Subcutaneous adipose tissue (tissue), 4 donors: ENCODE data around the gene GNB1. TPM values are rescaled to one million over a fixed set of nuclear protein-coding genes. Genes with fewer than 3 reads are reported as not detected.

Experiments
- CTCF ChIP-seq: fragments of 450-650 bp; IDR thresholded peaks from one replicate; pipeline ENCODE4 v1.5.1; 2016; ENCODE audit warnings: low read depth, mild to moderate bottlenecking, control low read depth, antibody characterized with exemption, moderate library complexity
- total RNA-seq, 4 donors: library from RNA; depleted of rRNA; stranded (reverse); fragments of >200 nt; gene quantifications; one replicate each; pipeline ENCODE4 v1.1.0, GENCODE V29; 2016

The GNB1 gene
- total RNA-seq, 4 donors from 2014 or later, result 157 to 173 (median 164) TPM

GRCh38 chr1:1783320-1783719 lies 107.6 kb downstream of the GNB1 start:
- no peak for TF ChIP-seq CTCF

- TF ChIP-seq CTCF, result no peak
Observed at GRCh38 chr1:1782399-1783221, 108.3 kb downstream of the GNB1 start.

- no peak for TF ChIP-seq CTCF
Observed at GRCh38 chr1:1781526-1781903, 109.4 kb downstream of the GNB1 start.

GRCh38 chr1:1780598-1781525 lies 110.0 kb downstream of the GNB1 start:
- TF ChIP-seq CTCF, result no peak

GRCh38 chr1:1779691-1780597 lies 110.9 kb downstream of the GNB1 start:
- no peak for TF ChIP-seq CTCF

- TF ChIP-seq CTCF, result no peak
Observed at GRCh38 chr1:1779320-1779675, 111.6 kb downstream of the GNB1 start.
